GM19099 (cell line): Measurements from ENCODE around the gene RTN3.

ENCODE experiments used
- POLR2A ChIP-seq: IDR thresholded peaks from 3 replicates; pipeline ENCODE4 v1.6.1; 2011; ENCODE audit warnings: low read depth; ENCODE audit not compliant: insufficient read length; ENCODE audit errors: extremely low read depth

The RTN3 gene

GRCh38 chr11:63805844-63806415, 124.6 kb downstream of the RTN3 start:
- no peak for TF ChIP-seq POLR2A
